HG02973 (cell line): Measurements from ENCODE around the gene PHF8.

Experiments
- ATAC-seq: cut with Tn5 transposase; IDR thresholded peaks from one replicate; pipeline ENCODE4 v1.9.1; 2021; ENCODE audit warnings: moderate library complexity; ENCODE audit not compliant: unreplicated experiment

Gene PHF8

GRCh38 chrX:54024350-54024749 is 19.9 kb downstream of the PHF8 start:
- ATAC-seq: no peak

- ATAC-seq: no peak
Measured at GRCh38 chrX:54012830-54013500, 31.3 kb downstream of the PHF8 start.

- ATAC-seq: no peak
Measured at GRCh38 chrX:54007682-54008081, 36.6 kb downstream of the PHF8 start.

- ATAC-seq: no peak
Measured at GRCh38 chrX:53997724-53998123, 46.5 kb downstream of the PHF8 start.

GRCh38 chrX:53992589-53992988 is 51.7 kb downstream of the PHF8 start:
- no peak for ATAC-seq

GRCh38 chrX:53990171-53990570 is 54.1 kb downstream of the PHF8 start:
- ATAC-seq: no peak

GRCh38 chrX:53984895-53985294 is 59.4 kb downstream of the PHF8 start:
- ATAC-seq: no peak

- no peak for ATAC-seq
Measured at GRCh38 chrX:53974529-53974928, 69.7 kb downstream of the PHF8 start.

- no peak for ATAC-seq
Measured at GRCh38 chrX:53969540-53969939, 74.7 kb downstream of the PHF8 start.

- no peak for ATAC-seq
Measured at GRCh38 chrX:53950130-53950733, 94.0 kb downstream of the PHF8 start.

- ATAC-seq: no peak
Measured at GRCh38 chrX:53940180-53940579, 104.1 kb downstream of the PHF8 start.

- ATAC-seq: no peak
Measured at GRCh38 chrX:53939127-53939526, 105.1 kb downstream of the PHF8 start.

- no peak for ATAC-seq
Measured at GRCh38 chrX:53930515-53931380, 113.5 kb downstream of the PHF8 start.

- no peak for ATAC-seq
Measured at GRCh38 chrX:53926030-53926429, 118.2 kb downstream of the PHF8 start.

GRCh38 chrX:53918702-53919101 is 125.6 kb downstream of the PHF8 start:
- ATAC-seq: no peak

- ATAC-seq: no peak
Measured at GRCh38 chrX:53900623-53901022, 143.7 kb downstream of the PHF8 start.

- ATAC-seq: no peak
Measured at GRCh38 chrX:53895270-53895669, 149.0 kb downstream of the PHF8 start.
